ENCODE measurements around the gene TRIM26. TPM values are rescaled to one million over a fixed set of nuclear protein-coding genes. Genes with fewer than 3 reads are reported as not detected.
"Not testable (repeated sequence)": the region's sequence is repeated elsewhere in the genome, so short reads cannot be mapped to it uniquely, and the experiment has no call there.

Gene TRIM26
- total RNA-seq (2014; rRNA removed; shearing (Covaris generic)), result 24.7 and 25.0 TPM in 2 replicates
- polyA plus RNA-seq (2015; cell fraction: cytosol; rRNA removed), result 37.3 and 39.6 TPM in 2 replicates
- polyA plus RNA-seq (2015; cell fraction: nucleus; rRNA removed), result 27.4 and 32.8 TPM in 2 replicates

GRCh38 chr6:30212865-30213666 lies at the start of gene TRIM26:
TSS of gene TRIM26 (minus strand) at chr6:30213406. CDS start at chr6:30199103, 14,303 bp downstream.
- DNase-seq (ENCODE audit: low read depth, low spot score), result peak; percentile 98
- in situ Hi-C loops (cut with HindIII; ENCODE audit: low pct_unique_long_range_greater_than_20kb, low sequenced_read_pairs), result no loop called here

GRCh38 chr6:30260036-30260504 lies 46.9 kb upstream of the TRIM26 start:
- in situ Hi-C loops (cut with HindIII; ENCODE audit: low pct_unique_long_range_greater_than_20kb, low sequenced_read_pairs), result no loop called here
- DNase-seq (ENCODE audit: low read depth, low spot score), result no peak

- DNase-seq (ENCODE audit: low read depth, low spot score), result peak; percentile 87
- in situ Hi-C loops (cut with HindIII; ENCODE audit: low pct_unique_long_range_greater_than_20kb, low sequenced_read_pairs), result no loop called here
These were observed 46.2 kb upstream of the TRIM26 start for GRCh38 chr6:30259140-30260035.

- in situ Hi-C loops (cut with HindIII; ENCODE audit: low pct_unique_long_range_greater_than_20kb, low sequenced_read_pairs), result no loop called here
- DNase-seq (ENCODE audit: low read depth, low spot score), result no peak
These were observed 45.0 kb upstream of the TRIM26 start for GRCh38 chr6:30258204-30258603.

- DNase-seq (ENCODE audit: low read depth, low spot score); in situ Hi-C loops (cut with HindIII; ENCODE audit: low pct_unique_long_range_greater_than_20kb, low sequenced_read_pairs): not testable (repeated sequence)
These were observed 39.2 kb upstream of the TRIM26 start for GRCh38 chr6:30252417-30252816.

GRCh38 chr6:30244560-30244959 lies 31.4 kb upstream of the TRIM26 start:
- in situ Hi-C loops (cut with HindIII; ENCODE audit: low pct_unique_long_range_greater_than_20kb, low sequenced_read_pairs), result loop anchor here (25.0 kb wide), 1 partner anchor 93 kb away; the partner anchor contains the start of genes RPP21 and TRIM39
- DNase-seq (ENCODE audit: low read depth, low spot score), result no peak

- peak; percentile 66 for DNase-seq (ENCODE audit: low read depth, low spot score)
- in situ Hi-C loops (cut with HindIII; ENCODE audit: low pct_unique_long_range_greater_than_20kb, low sequenced_read_pairs), result loop anchor here (25.0 kb wide), 1 partner anchor 99 kb away; the partner anchor contains the start of genes RPP21 and TRIM39
These were observed 25.1 kb upstream of the TRIM26 start for GRCh38 chr6:30238178-30238795.

GRCh38 chr6:30234356-30234755 lies 21.1 kb upstream of the TRIM26 start:
- DNase-seq (ENCODE audit: low read depth, low spot score), result no peak
- in situ Hi-C loops (cut with HindIII; ENCODE audit: low pct_unique_long_range_greater_than_20kb, low sequenced_read_pairs), result loop anchor here (25.0 kb wide), 1 partner anchor 103 kb away; the partner anchor contains the start of genes RPP21 and TRIM39

GRCh38 chr6:30231067-30231466 lies 17.9 kb upstream of the TRIM26 start:
- in situ Hi-C loops (cut with HindIII; ENCODE audit: low pct_unique_long_range_greater_than_20kb, low sequenced_read_pairs), result loop anchor here (25.0 kb wide), 1 partner anchor 106 kb away; the partner anchor contains the start of genes RPP21 and TRIM39
- peak; percentile 44 for DNase-seq (ENCODE audit: low read depth, low spot score)

GRCh38 chr6:30227763-30228487 lies 14.7 kb upstream of the TRIM26 start:
- in situ Hi-C loops (cut with HindIII; ENCODE audit: low pct_unique_long_range_greater_than_20kb, low sequenced_read_pairs), result loop anchor here (25.0 kb wide), 1 partner anchor 109 kb away; the partner anchor contains the start of genes RPP21 and TRIM39
- no peak for DNase-seq (ENCODE audit: low read depth, low spot score)

GRCh38 chr6:30227242-30227722 lies 14.1 kb upstream of the TRIM26 start:
- in situ Hi-C loops (cut with HindIII; ENCODE audit: low pct_unique_long_range_greater_than_20kb, low sequenced_read_pairs), result loop anchor here (25.0 kb wide), 1 partner anchor 110 kb away; the partner anchor contains the start of genes RPP21 and TRIM39

GRCh38 chr6:30223339-30223738 lies 10.1 kb upstream of the TRIM26 start:
- no peak for DNase-seq (ENCODE audit: low read depth, low spot score)
- in situ Hi-C loops (cut with HindIII; ENCODE audit: low pct_unique_long_range_greater_than_20kb, low sequenced_read_pairs), result no loop called here

More at GRCh38 chr6:30227242-30227722, 14.1 kb upstream of the TRIM26 start:
- DNase-seq (ENCODE audit: low read depth, low spot score), result peak; percentile 21

- in situ Hi-C loops (cut with HindIII; ENCODE audit: low pct_unique_long_range_greater_than_20kb, low sequenced_read_pairs); DNase-seq (ENCODE audit: low read depth, low spot score): not testable (repeated sequence)
These were observed 8.8 kb upstream of the TRIM26 start for GRCh38 chr6:30221956-30222355.

- in situ Hi-C loops (cut with HindIII; ENCODE audit: low pct_unique_long_range_greater_than_20kb, low sequenced_read_pairs); DNase-seq (ENCODE audit: low read depth, low spot score): not testable (repeated sequence)
These were observed 8.2 kb upstream of the TRIM26 start for GRCh38 chr6:30221395-30221794.

- in situ Hi-C loops (cut with HindIII; ENCODE audit: low pct_unique_long_range_greater_than_20kb, low sequenced_read_pairs), result no loop called here
- DNase-seq (ENCODE audit: low read depth, low spot score), result peak; percentile 72
These were observed 6.0 kb upstream of the TRIM26 start for GRCh38 chr6:30219244-30219643.

- no peak for DNase-seq (ENCODE audit: low read depth, low spot score)
- in situ Hi-C loops (cut with HindIII; ENCODE audit: low pct_unique_long_range_greater_than_20kb, low sequenced_read_pairs), result no loop called here
These were observed 2.9 kb upstream of the TRIM26 start for GRCh38 chr6:30216096-30216495.

Data from SK-MEL-5 (cell line).